H1 (cell line): ENCODE data around the gene AKAP7. TPM values are rescaled to one million over a fixed set of nuclear protein-coding genes. Genes with fewer than 3 reads are reported as not detected.

ENCODE experiments used
- CTCF ChIA-PET: fragments of 300-600 bp; sonication (Branson Sonifier 250); formaldehyde crosslinking; loops from one replicate; lab custom pipeline; 2021; ENCODE audit not compliant: partially characterized antibody; lab: Charles Lee
- POLR2A ChIA-PET: fragments of 300-600 bp; sonication (Branson Sonifier 250); formaldehyde crosslinking; loops from one replicate; lab custom pipeline; 2021; ENCODE audit warnings: inconsistent platforms; ENCODE audit not compliant: partially characterized antibody; lab: Charles Lee
- DNase-seq, 2 experiments: peaks; one replicate each; pipeline versions ENCODE4 v3.0.0 to v3.0.0-alpha.2; 2010 to 2022; ENCODE audit warnings: low spot score in 2 of 2, low read depth in 1 of 2, mixed read lengths in 1 of 2
- FAIRE-seq: peaks from 2 replicates; lab custom pipeline; 2011; peaks lifted over from hg19 to GRCh38; lab: Jason Lieb, UNC
- H2AFZ ChIP-seq: 2 replicates; pipeline ENCODE4 v1.8.1; 2012; ENCODE audit warnings: low read length, inconsistent platforms
- H2AK5ac ChIP-seq: 2 replicates; pipeline ENCODE4 v1.6.1; 2013; ENCODE audit warnings: low read depth, low read length
- H2BK120ac ChIP-seq: replicated peaks from 2 replicates; pipeline ENCODE3; 2013; ENCODE audit warnings: low read depth, low read length, inconsistent platforms
- H2BK12ac ChIP-seq: 2 replicates; pipeline ENCODE4 v1.6.1; 2013; ENCODE audit warnings: low read depth, low read length
- H2BK15ac ChIP-seq: 2 replicates; pipeline ENCODE4 v1.6.1; 2013; ENCODE audit warnings: low read length
- H2BK20ac ChIP-seq: 2 replicates; pipeline ENCODE4 v1.6.1; 2013; ENCODE audit warnings: low read length
- H2BK5ac ChIP-seq: 2 replicates; pipeline ENCODE4 v1.6.1; 2013; ENCODE audit warnings: low read depth, low read length
- H3K14ac ChIP-seq: 2 replicates; pipeline ENCODE4 v1.6.1; 2013; ENCODE audit warnings: inconsistent platforms; ENCODE audit not compliant: insufficient read length
- H3K18ac ChIP-seq: 2 replicates; pipeline ENCODE4 v1.6.1; 2013; ENCODE audit warnings: low read length; ENCODE audit errors: extremely low read depth
- H3K23ac ChIP-seq: 2 replicates; pipeline ENCODE4 v1.6.1; 2013; ENCODE audit warnings: inconsistent platforms; ENCODE audit not compliant: insufficient read length
- H3K23me2 ChIP-seq: 2 replicates; pipeline ENCODE4 v1.6.1; 2013; ENCODE audit warnings: low read depth, low read length
- H3K27ac ChIP-seq: 2 replicates; pipeline ENCODE4 v1.6.1; 2011; ENCODE audit warnings: low read depth, low read length, inconsistent platforms
- H3K27me3 ChIP-seq, 4 experiments: replicated peaks in 1 of 4; 1 replicate in 1 of 4; 2 replicates in 3 of 4; pipeline versions ENCODE4 v1.6.1 to v1.8.1; 2011 to 2013; ENCODE audit warnings: low read length in 3 of 4, mild to moderate bottlenecking in 3 of 4, inconsistent platforms in 2 of 4, mixed read lengths in 2 of 4, moderate library complexity in 1 of 4; ENCODE audit not compliant: control insufficient read depth in 3 of 4, insufficient read depth in 3 of 4; ENCODE audit errors: extremely low read depth in 1 of 4
- H3K36me3 ChIP-seq, 4 experiments: 2 replicates each; pipeline versions ENCODE4 v1.6.1 to v1.8.1; 2011 to 2013; ENCODE audit warnings: mild to moderate bottlenecking in 4 of 4, low read length in 3 of 4, moderate library complexity in 2 of 4, control low read depth in 1 of 4, inconsistent platforms in 1 of 4; ENCODE audit not compliant: insufficient read depth in 4 of 4, control insufficient read depth in 2 of 4
- H3K4ac ChIP-seq: replicated peaks from 2 replicates; pipeline ENCODE3; 2013; ENCODE audit warnings: low read length, low read depth, mixed read lengths, inconsistent platforms; ENCODE audit not compliant: insufficient read length
- H3K4me1 ChIP-seq, 4 experiments: replicated peaks in 1 of 4; 1 replicate in 1 of 4; 2 replicates in 3 of 4; pipeline versions ENCODE4 v1.6.1 to v1.8.1; 2011 to 2013; ENCODE audit warnings: low read length in 3 of 4, inconsistent platforms in 2 of 4, mixed read lengths in 1 of 4; ENCODE audit not compliant: insufficient read depth in 4 of 4, control insufficient read depth in 3 of 4
- H3K4me2 ChIP-seq, 2 experiments: 2 replicates each; pipeline versions ENCODE4 v1.6.1 to v1.8.1; 2011 to 2013; ENCODE audit warnings: low read depth in 2 of 2, low read length in 2 of 2, control low read depth in 1 of 2, inconsistent platforms in 1 of 2, mild to moderate bottlenecking in 1 of 2; ENCODE audit not compliant: insufficient read depth in 1 of 2
- H3K4me3 ChIP-seq, 4 experiments: fragments of 200-600, 300-600 bp in 1 of 4; sonication (generic), shearing (Covaris generic), sonication (Bioruptor Twin) in 1 of 4; 2 replicates each; pipeline versions ENCODE4 v1.5.1 to v1.8.1; 2011 to 2016; ENCODE audit warnings: low read length in 4 of 4, low read depth in 3 of 4, control low read depth in 2 of 4, inconsistent platforms in 2 of 4, mild to moderate bottlenecking in 2 of 4, mixed read lengths in 1 of 4, moderate library complexity in 1 of 4; ENCODE audit not compliant: insufficient read depth in 2 of 4; ENCODE audit errors: extremely low read depth in 1 of 4
- H3K56ac ChIP-seq: replicated peaks from 2 replicates; pipeline ENCODE3; 2013; ENCODE audit warnings: low read depth, mild to moderate bottlenecking, mixed read lengths, low read length, inconsistent platforms; ENCODE audit not compliant: insufficient read length
- H3K79me1 ChIP-seq: 2 replicates; pipeline ENCODE4 v1.6.1; 2013; ENCODE audit warnings: low read depth, low read length, control low read depth
- H3K79me2 ChIP-seq, 2 experiments: 2 replicates each; pipeline versions ENCODE4 v1.6.1 to v1.8.1; 2012 to 2013; ENCODE audit warnings: low read length in 2 of 2, mild to moderate bottlenecking in 2 of 2, inconsistent platforms in 1 of 2; ENCODE audit not compliant: insufficient read depth in 2 of 2, control insufficient read depth in 1 of 2
- H3K9ac ChIP-seq, 4 experiments: replicated peaks in 1 of 4; 1 replicate in 1 of 4; 2 replicates in 3 of 4; pipeline versions ENCODE4 v1.6.1 to v1.8.1; 2011 to 2013; ENCODE audit warnings: low read depth in 3 of 4, low read length in 3 of 4, control low read depth in 2 of 4, mild to moderate bottlenecking in 2 of 4, moderate library complexity in 2 of 4, inconsistent platforms in 1 of 4; ENCODE audit errors: extremely low read depth in 1 of 4
- H3K9me3 ChIP-seq, 2 experiments: 2 replicates each; pipeline versions ENCODE4 v1.6.1 to v1.8.1; 2012 to 2013; ENCODE audit warnings: mild to moderate bottlenecking in 2 of 2, moderate library complexity in 2 of 2, control low read depth in 1 of 2, inconsistent platforms in 1 of 2, low read depth in 1 of 2, low read length in 1 of 2, mixed read lengths in 1 of 2; ENCODE audit not compliant: insufficient read depth in 2 of 2
- H4K20me1 ChIP-seq, 2 experiments: replicated peaks in 1 of 2; 2 replicates each; pipeline versions ENCODE3 to v1.8.1; 2011 to 2013; ENCODE audit warnings: inconsistent platforms in 2 of 2, low read length in 2 of 2, mild to moderate bottlenecking in 1 of 2; ENCODE audit not compliant: insufficient read depth in 2 of 2, control insufficient read depth in 1 of 2
- H4K5ac ChIP-seq: 2 replicates; pipeline ENCODE4 v1.6.1; 2013; ENCODE audit warnings: low read length, low read depth, mixed read lengths, inconsistent platforms; ENCODE audit not compliant: insufficient read length
- H4K8ac ChIP-seq: 2 replicates; pipeline ENCODE4 v1.8.0; 2013; ENCODE audit warnings: mild to moderate bottlenecking, moderate library complexity, low read length, inconsistent platforms; ENCODE audit not compliant: insufficient read depth; ENCODE audit errors: extremely low read depth
- H4K91ac ChIP-seq: replicated peaks from 2 replicates; pipeline ENCODE3; 2013; ENCODE audit warnings: low read length, mixed read lengths, inconsistent platforms; ENCODE audit not compliant: insufficient read length
- WGBS, 2 experiments: shearing (Covaris generic) in 1 of 2; methylation state at CpG; one replicate each; pipeline versions ENCODE4 v1.1.6 to v1.1.7; 2013 to 2015; ENCODE audit warnings: low lambda C conversion rate in 2 of 2, mixed read lengths in 2 of 2, inconsistent platforms in 1 of 2, low coverage in 1 of 2, missing lambda C conversion rate in 1 of 2; ENCODE audit not compliant: insufficient replicate concordance in 2 of 2, insufficient coverage in 1 of 2, insufficient read length in 1 of 2; ENCODE audit errors: extremely low coverage in 1 of 2, missing lambda C conversion rate in 1 of 2; 5-methylcytosine and 5-hydroxymethylcytosine counted together
- polyA plus RNA-seq, 7 experiments: library from polyadenylated mRNA; depleted of rRNA in 3 of 7; stranded (reverse) in 5 of 7; unstranded in 2 of 7; fragments of >200 nt in 5 of 7; fragments of 200-250 nt in 2 of 7; gene quantifications; 1 replicate in 5 of 7; 2 replicates in 1 of 7; 4 replicates in 1 of 7; pipeline versions ENCODE4 v1.2.1 to v1.2.3, GENCODE V29; 2011 to 2013; ENCODE audit warnings: missing spikeins in 2 of 7, mixed read lengths in 2 of 7
- total RNA-seq: library from RNA; stranded (reverse); fragmentation: NEBNext Ultra II Directional; extraction: Animal tissue kit (Norgen Biotek cat#: 25700); gene quantifications from 2 replicates; pipeline ENCODE4 v1.2.1, GENCODE V29; 2021
- TF ChIP-seq, protein P1 (sequence below): fragments of 300-600 bp; sonication (generic); IDR thresholded peaks from 2 replicates; pipeline ENCODE4 v1.7.1; 2012; ENCODE audit warnings: low read length, moderate library complexity, mild to moderate bottlenecking, inconsistent platforms; ENCODE audit not compliant: insufficient replicate concordance

The AKAP7 gene
- total and polyA plus RNA-seq, 2 of the 8 experiments (the other 6 are each of a cell fraction or from before 2014, with no cell fraction given) = 4.7 to 16.9 TPM

DNA sequence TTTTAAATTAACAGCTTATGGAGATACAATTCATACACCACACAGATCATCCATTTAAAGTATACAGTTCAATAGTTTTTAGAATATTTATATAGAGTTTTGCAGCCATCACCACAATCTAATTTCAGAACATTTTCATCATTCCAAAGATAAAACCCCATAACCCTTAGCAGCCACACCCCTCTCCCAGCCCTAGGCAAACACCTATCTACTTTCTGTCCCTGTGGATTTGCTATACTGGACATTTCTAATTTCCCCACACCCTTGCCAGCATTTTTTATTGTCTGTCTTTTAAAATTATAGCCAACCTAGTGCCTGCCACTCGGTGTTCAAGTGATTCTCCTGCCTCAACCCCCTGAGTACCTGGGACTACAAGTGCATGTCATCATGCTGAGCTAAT, 23.0 kb upstream of the AKAP7 start:
- no peak overlapping the region for H2BK12ac ChIP-seq
- no peak overlapping the region for H3K4me2 ChIP-seq
- no peak overlapping the region for H3K4me3 ChIP-seq
- ChIA-PET CTCF (no interaction called here), POLR2A (no interaction called here)
- H2AK5ac ChIP-seq = no peak overlapping the region
- no peaks in the 10 kb centered on the region for H3K23me2 ChIP-seq
- no peak overlapping the region for H3K9ac ChIP-seq
- no peak overlapping the region for H2AFZ ChIP-seq
- no peaks in the 10 kb centered on the region for H3K4me1 ChIP-seq
- no peaks in the 10 kb centered on the region for H3K9me3 ChIP-seq
- H4K91ac ChIP-seq = no peak overlapping the region
- H3K14ac ChIP-seq = no peak overlapping the region
- no peak overlapping the region for H4K5ac ChIP-seq
- no peaks in the 10 kb centered on the region for H3K36me3 ChIP-seq
- H3K27me3 ChIP-seq = no peaks in the 10 kb centered on the region
- H3K79me2 ChIP-seq = no peaks in the 10 kb centered on the region
- H3K18ac ChIP-seq = no peak overlapping the region
- H3K4ac ChIP-seq = no peak overlapping the region
- H4K8ac ChIP-seq = no peak overlapping the region
- DNase-seq (no peak), FAIRE-seq (no peak)
- no peak overlapping the region for H3K27ac ChIP-seq
- no peak overlapping the region for H2BK120ac ChIP-seq
- H3K23ac ChIP-seq = no peak overlapping the region
- H2BK15ac ChIP-seq = no peak overlapping the region
- no peaks in the 10 kb centered on the region for H3K79me1 ChIP-seq
- H2BK5ac ChIP-seq = no peak overlapping the region
- no peak overlapping the region for H2BK20ac ChIP-seq
- 94% methylated on average over 1 of the region's 1 CpG; no CpG with 5 or more reads in 1 of the 2 experiments for WGBS, 2 experiments
- no peaks in the 10 kb centered on the region for H4K20me1 ChIP-seq
- H3K56ac ChIP-seq = no peak overlapping the region
- TF ChIP-seq, protein P1, sequence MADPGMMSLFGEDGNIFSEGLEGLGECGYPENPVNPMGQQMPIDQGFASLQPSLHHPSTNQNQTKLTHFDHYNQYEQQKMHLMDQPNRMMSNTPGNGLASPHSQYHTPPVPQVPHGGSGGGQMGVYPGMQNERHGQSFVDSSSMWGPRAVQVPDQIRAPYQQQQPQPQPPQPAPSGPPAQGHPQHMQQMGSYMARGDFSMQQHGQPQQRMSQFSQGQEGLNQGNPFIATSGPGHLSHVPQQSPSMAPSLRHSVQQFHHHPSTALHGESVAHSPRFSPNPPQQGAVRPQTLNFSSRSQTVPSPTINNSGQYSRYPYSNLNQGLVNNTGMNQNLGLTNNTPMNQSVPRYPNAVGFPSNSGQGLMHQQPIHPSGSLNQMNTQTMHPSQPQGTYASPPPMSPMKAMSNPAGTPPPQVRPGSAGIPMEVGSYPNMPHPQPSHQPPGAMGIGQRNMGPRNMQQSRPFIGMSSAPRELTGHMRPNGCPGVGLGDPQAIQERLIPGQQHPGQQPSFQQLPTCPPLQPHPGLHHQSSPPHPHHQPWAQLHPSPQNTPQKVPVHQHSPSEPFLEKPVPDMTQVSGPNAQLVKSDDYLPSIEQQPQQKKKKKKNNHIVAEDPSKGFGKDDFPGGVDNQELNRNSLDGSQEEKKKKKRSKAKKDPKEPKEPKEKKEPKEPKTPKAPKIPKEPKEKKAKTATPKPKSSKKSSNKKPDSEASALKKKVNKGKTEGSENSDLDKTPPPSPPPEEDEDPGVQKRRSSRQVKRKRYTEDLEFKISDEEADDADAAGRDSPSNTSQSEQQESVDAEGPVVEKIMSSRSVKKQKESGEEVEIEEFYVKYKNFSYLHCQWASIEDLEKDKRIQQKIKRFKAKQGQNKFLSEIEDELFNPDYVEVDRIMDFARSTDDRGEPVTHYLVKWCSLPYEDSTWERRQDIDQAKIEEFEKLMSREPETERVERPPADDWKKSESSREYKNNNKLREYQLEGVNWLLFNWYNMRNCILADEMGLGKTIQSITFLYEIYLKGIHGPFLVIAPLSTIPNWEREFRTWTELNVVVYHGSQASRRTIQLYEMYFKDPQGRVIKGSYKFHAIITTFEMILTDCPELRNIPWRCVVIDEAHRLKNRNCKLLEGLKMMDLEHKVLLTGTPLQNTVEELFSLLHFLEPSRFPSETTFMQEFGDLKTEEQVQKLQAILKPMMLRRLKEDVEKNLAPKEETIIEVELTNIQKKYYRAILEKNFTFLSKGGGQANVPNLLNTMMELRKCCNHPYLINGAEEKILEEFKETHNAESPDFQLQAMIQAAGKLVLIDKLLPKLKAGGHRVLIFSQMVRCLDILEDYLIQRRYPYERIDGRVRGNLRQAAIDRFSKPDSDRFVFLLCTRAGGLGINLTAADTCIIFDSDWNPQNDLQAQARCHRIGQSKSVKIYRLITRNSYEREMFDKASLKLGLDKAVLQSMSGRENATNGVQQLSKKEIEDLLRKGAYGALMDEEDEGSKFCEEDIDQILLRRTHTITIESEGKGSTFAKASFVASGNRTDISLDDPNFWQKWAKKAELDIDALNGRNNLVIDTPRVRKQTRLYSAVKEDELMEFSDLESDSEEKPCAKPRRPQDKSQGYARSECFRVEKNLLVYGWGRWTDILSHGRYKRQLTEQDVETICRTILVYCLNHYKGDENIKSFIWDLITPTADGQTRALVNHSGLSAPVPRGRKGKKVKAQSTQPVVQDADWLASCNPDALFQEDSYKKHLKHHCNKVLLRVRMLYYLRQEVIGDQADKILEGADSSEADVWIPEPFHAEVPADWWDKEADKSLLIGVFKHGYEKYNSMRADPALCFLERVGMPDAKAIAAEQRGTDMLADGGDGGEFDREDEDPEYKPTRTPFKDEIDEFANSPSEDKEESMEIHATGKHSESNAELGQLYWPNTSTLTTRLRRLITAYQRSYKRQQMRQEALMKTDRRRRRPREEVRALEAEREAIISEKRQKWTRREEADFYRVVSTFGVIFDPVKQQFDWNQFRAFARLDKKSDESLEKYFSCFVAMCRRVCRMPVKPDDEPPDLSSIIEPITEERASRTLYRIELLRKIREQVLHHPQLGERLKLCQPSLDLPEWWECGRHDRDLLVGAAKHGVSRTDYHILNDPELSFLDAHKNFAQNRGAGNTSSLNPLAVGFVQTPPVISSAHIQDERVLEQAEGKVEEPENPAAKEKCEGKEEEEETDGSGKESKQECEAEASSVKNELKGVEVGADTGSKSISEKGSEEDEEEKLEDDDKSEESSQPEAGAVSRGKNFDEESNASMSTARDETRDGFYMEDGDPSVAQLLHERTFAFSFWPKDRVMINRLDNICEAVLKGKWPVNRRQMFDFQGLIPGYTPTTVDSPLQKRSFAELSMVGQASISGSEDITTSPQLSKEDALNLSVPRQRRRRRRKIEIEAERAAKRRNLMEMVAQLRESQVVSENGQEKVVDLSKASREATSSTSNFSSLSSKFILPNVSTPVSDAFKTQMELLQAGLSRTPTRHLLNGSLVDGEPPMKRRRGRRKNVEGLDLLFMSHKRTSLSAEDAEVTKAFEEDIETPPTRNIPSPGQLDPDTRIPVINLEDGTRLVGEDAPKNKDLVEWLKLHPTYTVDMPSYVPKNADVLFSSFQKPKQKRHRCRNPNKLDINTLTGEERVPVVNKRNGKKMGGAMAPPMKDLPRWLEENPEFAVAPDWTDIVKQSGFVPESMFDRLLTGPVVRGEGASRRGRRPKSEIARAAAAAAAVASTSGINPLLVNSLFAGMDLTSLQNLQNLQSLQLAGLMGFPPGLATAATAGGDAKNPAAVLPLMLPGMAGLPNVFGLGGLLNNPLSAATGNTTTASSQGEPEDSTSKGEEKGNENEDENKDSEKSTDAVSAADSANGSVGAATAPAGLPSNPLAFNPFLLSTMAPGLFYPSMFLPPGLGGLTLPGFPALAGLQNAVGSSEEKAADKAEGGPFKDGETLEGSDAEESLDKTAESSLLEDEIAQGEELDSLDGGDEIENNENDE = no peak
